ENCODE results near the gene MUC4.

DNA sequence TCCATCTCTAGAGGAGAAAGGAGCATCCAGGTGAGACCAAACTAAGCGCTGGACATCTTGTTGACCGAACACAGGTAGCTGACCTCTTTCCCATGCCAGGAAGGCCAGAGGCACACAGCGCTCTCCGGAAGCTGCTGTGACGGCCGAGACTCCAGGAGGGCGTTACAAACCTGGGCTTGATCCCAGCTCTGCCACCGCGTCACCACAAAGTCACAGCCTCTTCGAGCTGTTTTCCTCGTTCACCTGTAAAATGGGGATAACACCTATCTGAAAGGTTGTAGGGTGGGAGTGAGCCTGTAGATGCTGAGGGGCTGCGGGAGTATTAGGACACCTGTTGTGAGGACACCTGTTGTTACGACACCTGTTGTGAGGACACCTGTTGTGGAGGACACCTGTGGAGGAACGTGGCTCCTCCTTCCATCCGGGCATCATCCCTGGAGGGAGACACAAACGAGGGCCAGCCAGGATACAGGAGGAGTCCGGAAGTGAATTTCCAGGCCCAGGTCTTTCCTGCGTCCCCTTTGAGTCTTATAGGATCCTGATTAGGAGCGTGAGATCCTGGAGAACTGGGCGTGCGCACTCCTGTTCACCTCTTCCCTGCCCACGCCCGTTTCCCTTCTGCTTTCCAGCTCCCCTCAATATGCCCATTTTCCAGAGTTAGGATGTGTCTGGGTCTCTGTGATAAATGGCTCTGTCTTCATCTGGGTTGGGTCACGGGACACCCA, 2.3 kb upstream of the MUC4 start:
- TF ChIP-seq POLR2A (IDR thresholded peaks at IDR 0.05; ENCODE audit: low read depth, low read length) (no peak), TAF1 (IDR thresholded peaks at IDR 0.05; ENCODE audit: low read depth, low read length) (no peak), SPI1 (IDR thresholded peaks at IDR 0.05; ENCODE audit: low read depth, low read length) (no peak), POLR2AphosphoS5 (IDR thresholded peaks at IDR 0.05; ENCODE audit: low read depth, low read length) (no peak), POU2F2 (IDR thresholded peaks at IDR 0.05; ENCODE audit: low read depth, low read length) (no peak)

Measured in GM12891 (cell line).